Mucosa of rectum (tissue), 2 donors: ENCODE data around the gene CLEC19A.

ENCODE experiments used
- H3K27ac ChIP-seq, 2 donors: one replicate each; pipeline ENCODE4 v1.7.0; 2013; ENCODE audit warnings: inconsistent platforms in 2 of 2, low read depth in 2 of 2, low read length in 2 of 2
- H3K27me3 ChIP-seq, 2 donors: one replicate each; pipeline ENCODE4 v1.7.0; 2013; ENCODE audit warnings: low read length in 2 of 2; ENCODE audit not compliant: control insufficient read depth in 2 of 2, insufficient read depth in 2 of 2
- H3K36me3 ChIP-seq, 2 donors: one replicate each; pipeline ENCODE4 v1.7.0; 2013; ENCODE audit warnings: low read length in 2 of 2; ENCODE audit not compliant: control insufficient read depth in 2 of 2, insufficient read depth in 2 of 2
- H3K4me1 ChIP-seq, 2 donors: one replicate each; pipeline ENCODE4 v1.7.0; 2013; ENCODE audit warnings: low read length in 2 of 2, mild to moderate bottlenecking in 1 of 2; ENCODE audit not compliant: control insufficient read depth in 2 of 2, insufficient read depth in 2 of 2
- H3K4me3 ChIP-seq, 2 donors: one replicate each; pipeline ENCODE4 v1.7.0; 2013; ENCODE audit warnings: low read length in 2 of 2
- H3K9ac ChIP-seq, 2 donors: one replicate each; pipeline ENCODE4 v1.7.0; 2013; ENCODE audit warnings: low read length in 2 of 2, low read depth in 1 of 2, mild to moderate bottlenecking in 1 of 2
- H3K9me3 ChIP-seq, 2 donors: one replicate each; pipeline ENCODE4 v1.7.0; 2013; ENCODE audit warnings: low read length in 2 of 2; ENCODE audit not compliant: control insufficient read depth in 2 of 2
- donor health status: healthy.
- donor health status: Normal muscosa, but diverticular disease.

The CLEC19A gene

GRCh38 chr16:19252904-19253303 is 32.6 kb upstream of the CLEC19A start:
- H3K4me1 ChIP-seq = no peaks in the 10 kb centered on the region
- H3K36me3 ChIP-seq = no peaks in the 10 kb centered on the region
- no peaks in the 10 kb centered on the region for H3K9me3 ChIP-seq
- H3K27me3 ChIP-seq = no peaks in the 10 kb centered on the region
- no peak overlapping the region for H3K9ac ChIP-seq
- H3K27ac ChIP-seq = no peak overlapping the region
- no peak overlapping the region for H3K4me3 ChIP-seq

GRCh38 chr16:19254611-19255010 is 30.9 kb upstream of the CLEC19A start:
- Histone ChIP-seq H3K27ac (no peak overlapping the region), H3K36me3 (no peaks in the 10 kb centered on the region), H3K4me3 (no peak overlapping the region), H3K9ac (no peak overlapping the region), H3K9me3 (no peaks in the 10 kb centered on the region), H3K4me1 (no peaks in the 10 kb centered on the region), H3K27me3 (no peaks in the 10 kb centered on the region)

- H3K9ac ChIP-seq = no peak overlapping the region
- no peaks in the 10 kb centered on the region for H3K9me3 ChIP-seq
- no peaks in the 10 kb centered on the region for H3K36me3 ChIP-seq
- no peaks in the 10 kb centered on the region for H3K27me3 ChIP-seq
- no peaks in the 10 kb centered on the region for H3K4me1 ChIP-seq
- no peak overlapping the region for H3K27ac ChIP-seq
- no peak overlapping the region for H3K4me3 ChIP-seq
Observed at GRCh38 chr16:19264123-19264673, 21.3 kb upstream of the CLEC19A start.

GRCh38 chr16:19265380-19265930 is 20.1 kb upstream of the CLEC19A start:
- Histone ChIP-seq H3K9me3 (no peaks in the 10 kb centered on the region), H3K27me3 (no peaks in the 10 kb centered on the region), H3K27ac (no peak overlapping the region), H3K9ac (no peak overlapping the region), H3K4me3 (no peak overlapping the region), H3K4me1 (no peaks in the 10 kb centered on the region), H3K36me3 (no peaks in the 10 kb centered on the region)

- no peaks in the 10 kb centered on the region for H3K36me3 ChIP-seq
- no peaks in the 10 kb centered on the region for H3K9me3 ChIP-seq
- no peak overlapping the region for H3K9ac ChIP-seq
- H3K4me1 ChIP-seq = no peaks in the 10 kb centered on the region
- H3K27ac ChIP-seq = no peak overlapping the region
- no peaks in the 10 kb centered on the region for H3K27me3 ChIP-seq
- no peak overlapping the region for H3K4me3 ChIP-seq
Observed at GRCh38 chr16:19266774-19267173, 18.8 kb upstream of the CLEC19A start.

- Histone ChIP-seq H3K9me3 (no peaks in the 10 kb centered on the region), H3K36me3 (no peaks in the 10 kb centered on the region), H3K27me3 (no peaks in the 10 kb centered on the region), H3K9ac (no peak overlapping the region), H3K4me3 (no peak overlapping the region), H3K27ac (no peak overlapping the region), H3K4me1 (no peaks in the 10 kb centered on the region)
Observed at GRCh38 chr16:19269098-19269497, 16.4 kb upstream of the CLEC19A start.

- no peaks in the 10 kb centered on the region for H3K4me1 ChIP-seq
- no peak overlapping the region for H3K4me3 ChIP-seq
- H3K27ac ChIP-seq = no peak overlapping the region
- no peaks in the 10 kb centered on the region for H3K36me3 ChIP-seq
- no peak overlapping the region for H3K9ac ChIP-seq
- H3K27me3 ChIP-seq = no peaks in the 10 kb centered on the region
- H3K9me3 ChIP-seq = no peaks in the 10 kb centered on the region
Observed at GRCh38 chr16:19274165-19274797, 11.2 kb upstream of the CLEC19A start.

GRCh38 chr16:19278403-19278802 is 7.1 kb upstream of the CLEC19A start:
- no peaks in the 10 kb centered on the region for H3K27me3 ChIP-seq
- no peaks in the 10 kb centered on the region for H3K4me1 ChIP-seq
- no peak overlapping the region for H3K9ac ChIP-seq
- no peaks in the 10 kb centered on the region for H3K9me3 ChIP-seq
- H3K27ac ChIP-seq = no peak overlapping the region
- H3K4me3 ChIP-seq = no peak overlapping the region
- H3K36me3 ChIP-seq = no peaks in the 10 kb centered on the region

GRCh38 chr16:19281246-19281645 is 4.3 kb upstream of the CLEC19A start:
- H3K27ac ChIP-seq = no peak overlapping the region
- no peaks in the 10 kb centered on the region for H3K4me1 ChIP-seq

GRCh38 chr16:19282101-19282500 is 3.4 kb upstream of the CLEC19A start:
- H3K4me3 ChIP-seq = no peak overlapping the region
- no peaks in the 10 kb centered on the region for H3K9me3 ChIP-seq
- no peaks in the 10 kb centered on the region for H3K4me1 ChIP-seq
- H3K27me3 ChIP-seq = no peaks in the 10 kb centered on the region
- no peak overlapping the region for H3K27ac ChIP-seq
- H3K9ac ChIP-seq = no peak overlapping the region
- no peaks in the 10 kb centered on the region for H3K36me3 ChIP-seq

More at GRCh38 chr16:19281246-19281645, 4.3 kb upstream of the CLEC19A start:
- H3K4me3 ChIP-seq = no peak overlapping the region
- H3K9ac ChIP-seq = no peak overlapping the region
- H3K9me3 ChIP-seq = no peaks in the 10 kb centered on the region
- H3K27me3 ChIP-seq = no peaks in the 10 kb centered on the region
- no peaks in the 10 kb centered on the region for H3K36me3 ChIP-seq
